ENCODE data around the gene CHRNA5.

DNA sequence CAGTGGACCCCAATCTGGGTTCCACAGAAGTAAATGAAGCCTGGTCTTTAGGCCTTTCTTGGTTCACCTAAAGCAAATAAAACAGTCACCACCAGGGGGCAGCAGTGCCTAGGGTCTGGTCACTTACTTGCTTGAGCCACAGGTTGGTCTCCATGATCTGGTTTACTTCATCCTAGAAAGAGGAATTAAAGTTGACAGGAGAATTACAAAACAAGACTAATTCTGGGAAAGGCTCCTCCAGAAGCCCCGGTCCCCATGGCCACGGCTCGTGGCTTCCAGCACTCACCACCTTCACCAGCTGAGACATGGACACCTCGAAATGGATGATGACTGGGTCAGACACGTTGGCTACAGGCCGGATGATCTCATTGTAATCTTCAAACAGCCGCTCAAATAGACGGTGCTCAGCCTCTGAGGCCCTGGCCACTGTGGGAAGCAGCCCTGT lies 53.2 kb downstream of the CHRNA5 start:
- TF ChIP-seq, protein P1, sequence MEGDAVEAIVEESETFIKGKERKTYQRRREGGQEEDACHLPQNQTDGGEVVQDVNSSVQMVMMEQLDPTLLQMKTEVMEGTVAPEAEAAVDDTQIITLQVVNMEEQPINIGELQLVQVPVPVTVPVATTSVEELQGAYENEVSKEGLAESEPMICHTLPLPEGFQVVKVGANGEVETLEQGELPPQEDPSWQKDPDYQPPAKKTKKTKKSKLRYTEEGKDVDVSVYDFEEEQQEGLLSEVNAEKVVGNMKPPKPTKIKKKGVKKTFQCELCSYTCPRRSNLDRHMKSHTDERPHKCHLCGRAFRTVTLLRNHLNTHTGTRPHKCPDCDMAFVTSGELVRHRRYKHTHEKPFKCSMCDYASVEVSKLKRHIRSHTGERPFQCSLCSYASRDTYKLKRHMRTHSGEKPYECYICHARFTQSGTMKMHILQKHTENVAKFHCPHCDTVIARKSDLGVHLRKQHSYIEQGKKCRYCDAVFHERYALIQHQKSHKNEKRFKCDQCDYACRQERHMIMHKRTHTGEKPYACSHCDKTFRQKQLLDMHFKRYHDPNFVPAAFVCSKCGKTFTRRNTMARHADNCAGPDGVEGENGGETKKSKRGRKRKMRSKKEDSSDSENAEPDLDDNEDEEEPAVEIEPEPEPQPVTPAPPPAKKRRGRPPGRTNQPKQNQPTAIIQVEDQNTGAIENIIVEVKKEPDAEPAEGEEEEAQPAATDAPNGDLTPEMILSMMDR (IDR thresholded peaks at IDR 0.05) = peak; percentile 77 to 97 (median 88)
- TF ChIP-seq POLR2A (IDR thresholded peaks at IDR 0.05) = peak in 1 of 2 donors; percentile 26

All from adrenal gland (tissue), 5 donors.